ENCODE data around the gene NUDCD3. TPM values are rescaled to one million over a fixed set of nuclear protein-coding genes. Genes with fewer than 3 reads are reported as not detected.

Gene NUDCD3
- total RNA-seq, 1 experiment from 2014 or later, result 117 TPM

GRCh38 chr7:44451123-44451522, 39.3 kb downstream of the NUDCD3 start:
- in situ Hi-C loops (cut with HindIII; ENCODE audit: low pct_unique_long_range_greater_than_20kb, low sequenced_read_pairs), result no loop called here
- no peak for DNase-seq (ENCODE audit: low read depth, low spot score)

DNA sequence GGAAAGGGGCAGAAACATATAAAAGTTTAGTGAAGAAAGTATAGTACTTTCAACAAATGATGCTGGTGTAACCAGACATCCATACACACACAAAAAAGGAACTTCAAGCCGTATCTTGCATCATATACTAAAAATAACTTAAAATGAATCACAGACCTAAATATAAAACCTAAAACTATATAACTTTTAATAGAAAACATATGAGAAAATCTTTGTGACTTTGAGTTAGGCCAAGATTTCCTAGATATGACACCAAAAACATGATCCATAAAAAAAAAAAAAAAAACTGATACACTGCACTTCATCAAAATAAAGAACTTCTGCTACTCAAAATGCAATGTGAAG, 40.9 kb downstream of the NUDCD3 start:
- Histone ChIP-seq H3K27me3 (ENCODE audit: control insufficient read depth, insufficient read depth, low read length) (no peaks in the 10 kb centered on the region), H3K4me3 (ENCODE audit: low read depth in 2 of 2, low read length in 2 of 2) (no peak overlapping the region), H3K36me3 (ENCODE audit: control insufficient read depth, insufficient read depth, low read length) (0 out of 2 replicates have a peak, but pooled peaks cover 2% of the 10 kb centered on the region), H3K4me1 (ENCODE audit: control insufficient read depth, insufficient read depth, low read length) (no peaks in the 10 kb centered on the region), H3K27ac (ENCODE audit: low read length) (no peak overlapping the region), H3K9me3 (ENCODE audit: control insufficient read depth, insufficient read depth, low read depth, low read length) (no peaks in the 10 kb centered on the region)
- no TSS peak for BruUV-seq (replicated peaks)
- in situ Hi-C loops (cut with HindIII; ENCODE audit: low pct_unique_long_range_greater_than_20kb, low sequenced_read_pairs), result no loop called here
- intact Hi-C loops (cut with micrococcal nuclease; ENCODE audit: unreplicated experiment), result no loop called here
- DNase-seq (ENCODE audit: low read depth, low spot score), result no peak
- no peak for ATAC-seq
- POLR2A ChIA-PET, result no interaction called here
- CTCF ChIA-PET, result interaction anchor here (0.7 kb wide), 1 partner anchor 326 kb away, joined by 4 read pairs; the partner anchor contains the start of gene POLD2
- no peak for TF ChIP-seq SIN3A (IDR thresholded peaks at IDR 0.05; ENCODE audit: borderline replicate concordance, insufficient read depth, low read depth, low read length)
- no peak for TF ChIP-seq TCF7L2 (IDR thresholded peaks at IDR 0.05; ENCODE audit: low read depth, low read length)
- TF ChIP-seq POLR2AphosphoS5 (IDR thresholded peaks at IDR 0.05; ENCODE audit: low read depth, low read length), result no peak
- no peak for TF ChIP-seq REST (IDR thresholded peaks at IDR 0.05; ENCODE audit: insufficient read depth in 1 of 2, low read depth in 2 of 2, low read length in 1 of 2)
- TF ChIP-seq, protein P1, sequence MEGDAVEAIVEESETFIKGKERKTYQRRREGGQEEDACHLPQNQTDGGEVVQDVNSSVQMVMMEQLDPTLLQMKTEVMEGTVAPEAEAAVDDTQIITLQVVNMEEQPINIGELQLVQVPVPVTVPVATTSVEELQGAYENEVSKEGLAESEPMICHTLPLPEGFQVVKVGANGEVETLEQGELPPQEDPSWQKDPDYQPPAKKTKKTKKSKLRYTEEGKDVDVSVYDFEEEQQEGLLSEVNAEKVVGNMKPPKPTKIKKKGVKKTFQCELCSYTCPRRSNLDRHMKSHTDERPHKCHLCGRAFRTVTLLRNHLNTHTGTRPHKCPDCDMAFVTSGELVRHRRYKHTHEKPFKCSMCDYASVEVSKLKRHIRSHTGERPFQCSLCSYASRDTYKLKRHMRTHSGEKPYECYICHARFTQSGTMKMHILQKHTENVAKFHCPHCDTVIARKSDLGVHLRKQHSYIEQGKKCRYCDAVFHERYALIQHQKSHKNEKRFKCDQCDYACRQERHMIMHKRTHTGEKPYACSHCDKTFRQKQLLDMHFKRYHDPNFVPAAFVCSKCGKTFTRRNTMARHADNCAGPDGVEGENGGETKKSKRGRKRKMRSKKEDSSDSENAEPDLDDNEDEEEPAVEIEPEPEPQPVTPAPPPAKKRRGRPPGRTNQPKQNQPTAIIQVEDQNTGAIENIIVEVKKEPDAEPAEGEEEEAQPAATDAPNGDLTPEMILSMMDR (IDR thresholded peaks at IDR 0.05), result no peak

More at GRCh38 chr7:44451123-44451522, 39.3 kb downstream of the NUDCD3 start:
- no peak overlapping the region for H3K27ac ChIP-seq (ENCODE audit: low read length)
- BruUV-seq (replicated peaks), result no TSS peak
- POLR2A ChIA-PET, result no interaction called here
- CTCF ChIA-PET, result interaction anchor here (1.1 kb wide), 1 partner anchor 20 kb away, joined by 3 read pairs; no protein-coding TSS in a partner anchor
- no peak for ATAC-seq
- 0 out of 2 replicates have a peak, but pooled peaks cover 2% of the 10 kb centered on the region for H3K36me3 ChIP-seq (ENCODE audit: control insufficient read depth, insufficient read depth, low read length)
- H3K4me3 ChIP-seq (ENCODE audit: low read depth in 2 of 2, low read length in 2 of 2), result no peak overlapping the region
- no peaks in the 10 kb centered on the region for H3K27me3 ChIP-seq (ENCODE audit: control insufficient read depth, insufficient read depth, low read length)
- no peaks in the 10 kb centered on the region for H3K9me3 ChIP-seq (ENCODE audit: control insufficient read depth, insufficient read depth, low read depth, low read length)
- intact Hi-C loops (cut with micrococcal nuclease; ENCODE audit: unreplicated experiment), result no loop called here
- TF ChIP-seq TCF7L2 (IDR thresholded peaks at IDR 0.05; ENCODE audit: low read depth, low read length) (no peak), SIN3A (IDR thresholded peaks at IDR 0.05; ENCODE audit: borderline replicate concordance, insufficient read depth, low read depth, low read length) (no peak), REST (IDR thresholded peaks at IDR 0.05; ENCODE audit: insufficient read depth in 1 of 2, low read depth in 2 of 2, low read length in 1 of 2) (no peak), POLR2AphosphoS5 (IDR thresholded peaks at IDR 0.05; ENCODE audit: low read depth, low read length) (no peak)
- TF ChIP-seq, protein P1 (IDR thresholded peaks at IDR 0.05), result no peak
- H3K4me1 ChIP-seq (ENCODE audit: control insufficient read depth, insufficient read depth, low read length), result no peaks in the 10 kb centered on the region
